Measurements from ENCODE around the gene ACSS1.

- TF ChIP-seq CTCF (conservative IDR thresholded peaks at IDR 0.05; ENCODE audit: low read depth, low read length), result no peak
- TF ChIP-seq EZH2phosphoT487 (IDR thresholded peaks at IDR 0.05; ENCODE audit: borderline replicate concordance, low read length), result no peak
These were observed 8.4 kb upstream of the ACSS1 start for GRCh38 chr20:25066386-25066785.
